ENCODE measurements around the gene EYA3.

DNA sequence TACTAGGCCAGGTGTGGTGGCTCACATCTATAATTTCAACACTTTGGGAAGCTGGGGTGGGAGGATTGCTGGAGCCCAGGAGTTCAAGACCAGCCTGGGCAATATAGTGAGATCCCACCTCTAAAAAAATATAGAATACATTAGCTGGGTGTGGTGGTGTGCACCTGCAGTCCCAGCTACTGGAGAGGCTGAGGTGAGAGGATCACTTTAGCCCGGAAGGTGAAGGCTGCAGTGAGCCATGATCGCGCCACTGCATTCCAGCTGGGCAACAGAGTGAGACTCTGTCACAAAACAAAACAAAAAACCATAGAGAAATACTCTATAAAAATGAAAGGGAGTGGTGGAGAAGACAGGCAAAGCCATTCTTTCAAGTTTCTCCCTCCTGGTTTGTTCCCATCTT is 62.1 kb downstream of the EYA3 start:
- TF ChIP-seq POLR2A (IDR thresholded peaks at IDR 0.05; ENCODE audit: low read depth, low read length), result no peak
- no peak for TF ChIP-seq POLR2AphosphoS5 (IDR thresholded peaks at IDR 0.05; ENCODE audit: low read depth, low read length)
